Measurements from ENCODE around the gene TAOK1.

TAOK1 gene

DNA sequence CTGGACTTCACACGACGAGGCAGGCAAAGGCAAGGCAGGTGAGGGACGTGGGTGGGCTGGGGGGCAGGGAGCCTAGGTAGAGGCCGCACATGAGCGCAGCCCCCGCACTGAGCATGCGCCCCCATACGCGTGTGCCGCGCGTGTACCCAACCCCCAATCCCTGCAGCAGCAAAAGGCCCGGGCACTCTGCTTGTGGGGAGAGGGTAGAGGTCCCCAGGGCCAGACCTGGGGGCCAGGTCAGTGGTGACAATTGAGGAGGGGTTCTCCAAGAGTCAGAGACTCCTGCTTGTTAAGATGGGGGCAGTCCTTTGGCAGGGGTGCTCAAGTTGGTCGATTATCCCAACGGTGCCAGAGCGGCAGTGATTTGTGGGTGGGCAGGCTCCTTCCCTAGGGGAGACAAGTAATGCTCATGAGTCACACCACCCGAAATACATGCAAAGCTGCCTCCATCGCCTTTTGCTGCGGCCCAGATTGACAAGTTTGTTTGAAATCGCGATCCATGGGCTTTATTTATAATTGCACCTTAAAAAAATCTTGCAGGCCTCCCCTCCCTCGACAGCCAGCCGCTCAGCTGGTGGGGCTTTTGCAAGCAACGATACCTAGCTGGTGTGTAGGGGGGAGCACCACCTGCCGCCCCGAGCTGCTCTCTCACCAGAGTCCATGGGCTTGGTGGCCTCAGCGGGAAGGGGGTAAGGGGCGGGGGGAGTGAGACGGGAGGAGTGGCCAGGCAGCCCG, 200.4 kb downstream of the TAOK1 start:
- TF ChIP-seq, protein P1, sequence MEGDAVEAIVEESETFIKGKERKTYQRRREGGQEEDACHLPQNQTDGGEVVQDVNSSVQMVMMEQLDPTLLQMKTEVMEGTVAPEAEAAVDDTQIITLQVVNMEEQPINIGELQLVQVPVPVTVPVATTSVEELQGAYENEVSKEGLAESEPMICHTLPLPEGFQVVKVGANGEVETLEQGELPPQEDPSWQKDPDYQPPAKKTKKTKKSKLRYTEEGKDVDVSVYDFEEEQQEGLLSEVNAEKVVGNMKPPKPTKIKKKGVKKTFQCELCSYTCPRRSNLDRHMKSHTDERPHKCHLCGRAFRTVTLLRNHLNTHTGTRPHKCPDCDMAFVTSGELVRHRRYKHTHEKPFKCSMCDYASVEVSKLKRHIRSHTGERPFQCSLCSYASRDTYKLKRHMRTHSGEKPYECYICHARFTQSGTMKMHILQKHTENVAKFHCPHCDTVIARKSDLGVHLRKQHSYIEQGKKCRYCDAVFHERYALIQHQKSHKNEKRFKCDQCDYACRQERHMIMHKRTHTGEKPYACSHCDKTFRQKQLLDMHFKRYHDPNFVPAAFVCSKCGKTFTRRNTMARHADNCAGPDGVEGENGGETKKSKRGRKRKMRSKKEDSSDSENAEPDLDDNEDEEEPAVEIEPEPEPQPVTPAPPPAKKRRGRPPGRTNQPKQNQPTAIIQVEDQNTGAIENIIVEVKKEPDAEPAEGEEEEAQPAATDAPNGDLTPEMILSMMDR (IDR thresholded peaks at IDR 0.05; ENCODE audit: insufficient read depth, low read length, missing control alignments), result no peak
- no peak for DNase-seq (ENCODE audit: low read depth, low spot score)
- H3K4me3 ChIP-seq (ENCODE audit: low read depth, low read length), result peak overlapping the region; percentile 59
- ChIA-PET POLR2A (interaction anchor here (1.0 kb wide), 1 partner anchor 21 kb away, joined by 3 read pairs; no protein-coding TSS in a partner anchor), CTCF (interaction anchor here (0.7 to 5.0 kb wide), 13 partner anchors 10 to 498 kb away, joined by 3 to 103 read pairs (median 10); partner anchors contain the start of gene ABHD15)

DNA sequence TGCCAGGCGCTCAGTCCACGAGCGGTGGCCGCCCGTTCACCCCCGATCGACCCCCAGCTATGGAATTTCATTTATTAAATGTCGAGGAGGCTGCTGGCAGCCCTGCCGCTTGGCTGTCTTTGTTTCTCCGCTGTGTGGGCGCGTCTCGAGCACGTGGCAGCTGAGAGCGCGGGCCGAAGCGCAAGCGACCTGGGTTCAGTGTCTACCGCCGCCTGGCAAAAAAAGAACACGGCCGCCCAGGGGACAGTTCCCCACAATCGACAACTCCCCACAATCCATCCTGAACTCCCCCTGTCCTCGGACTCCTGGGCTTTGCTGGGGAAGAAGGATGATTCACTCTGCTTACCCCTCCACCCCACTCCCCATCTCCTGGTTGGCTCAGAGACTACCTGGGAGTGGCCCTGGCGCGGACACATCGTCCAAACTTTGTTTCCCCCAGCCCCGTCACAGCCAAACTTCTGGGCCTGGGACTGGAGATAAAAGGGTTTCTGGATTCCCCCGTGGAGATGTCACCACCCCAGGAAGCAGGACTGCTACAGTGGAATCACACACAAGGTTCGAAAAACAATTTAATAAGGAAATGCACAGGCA, 201.1 kb downstream of the TAOK1 start:
- POLR2A ChIA-PET, result interaction anchor here (0.5 to 1.0 kb wide), 2 partner anchors 22 to 297 kb away, joined by 3 read pairs; no protein-coding TSS in a partner anchor
- TF ChIP-seq, protein P1 (IDR thresholded peaks at IDR 0.05; ENCODE audit: insufficient read depth, low read length, missing control alignments), result no peak
- no peak for DNase-seq (ENCODE audit: low read depth, low spot score)
- CTCF ChIA-PET, result interaction anchor here (0.7 to 5.0 kb wide), 18 partner anchors 9 to 501 kb away, joined by 3 to 103 read pairs (median 10); partner anchors contain the start of gene ABHD15
- H3K4me3 ChIP-seq (ENCODE audit: low read depth, low read length), result peak overlapping the region; percentile 59

DNA sequence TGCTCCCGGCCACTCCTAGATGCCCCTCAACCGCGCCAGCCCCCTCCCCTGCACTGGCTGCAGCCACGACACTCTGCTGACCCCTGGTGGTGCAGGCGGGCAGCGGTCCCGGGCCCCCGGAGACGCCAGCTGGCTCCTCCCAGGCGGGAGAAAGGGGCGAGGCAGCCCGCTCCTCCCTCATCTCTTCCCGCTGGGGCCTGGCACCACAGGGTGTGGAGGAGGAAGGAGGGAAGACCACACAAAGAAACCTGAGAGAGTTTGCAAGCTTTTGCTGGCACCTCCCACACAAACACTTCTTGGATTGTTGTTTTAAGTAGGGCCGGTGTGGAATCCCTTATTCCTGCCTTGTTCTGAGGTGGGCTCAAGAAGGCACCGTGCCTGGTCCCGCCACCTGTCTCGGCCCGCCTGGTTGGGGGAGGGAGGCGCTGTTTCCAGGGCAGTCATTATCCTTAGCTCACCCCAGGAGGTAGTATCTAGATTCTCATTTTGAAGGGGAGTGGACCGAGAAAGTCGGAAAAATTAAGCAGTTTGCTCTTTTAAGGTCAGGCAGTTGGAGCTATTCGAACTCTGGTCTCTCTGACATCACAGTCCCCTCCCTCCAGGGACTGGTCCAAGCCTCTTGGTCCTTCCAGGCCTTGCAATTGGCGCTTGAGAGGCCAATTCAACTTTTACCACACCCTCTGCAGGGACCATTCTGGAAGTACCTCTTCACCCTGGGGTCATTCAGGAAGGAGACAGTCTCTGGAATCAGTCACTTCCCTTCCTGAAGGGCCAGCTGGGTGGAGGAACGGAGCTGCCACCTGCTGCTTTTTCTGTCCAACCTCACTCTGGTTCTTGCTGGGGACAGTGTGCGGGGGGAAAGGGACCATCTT, 201.8 kb downstream of the TAOK1 start:
- no peak for DNase-seq (ENCODE audit: low read depth, low spot score)
- TF ChIP-seq, protein P1 (IDR thresholded peaks at IDR 0.05; ENCODE audit: insufficient read depth, low read length, missing control alignments), result peak; percentile 99
- ChIA-PET POLR2A (interaction anchor here (0.5 to 1.0 kb wide), 2 partner anchors 22 to 297 kb away, joined by 3 read pairs; no protein-coding TSS in a partner anchor), CTCF (interaction anchor here (0.6 to 5.0 kb wide), 22 partner anchors 9 to 501 kb away, joined by 3 to 103 read pairs (median 6); partner anchors contain the start of genes ABHD15 and SSH2)
- peak overlapping the region; percentile 59 for H3K4me3 ChIP-seq (ENCODE audit: low read depth, low read length)

DNA sequence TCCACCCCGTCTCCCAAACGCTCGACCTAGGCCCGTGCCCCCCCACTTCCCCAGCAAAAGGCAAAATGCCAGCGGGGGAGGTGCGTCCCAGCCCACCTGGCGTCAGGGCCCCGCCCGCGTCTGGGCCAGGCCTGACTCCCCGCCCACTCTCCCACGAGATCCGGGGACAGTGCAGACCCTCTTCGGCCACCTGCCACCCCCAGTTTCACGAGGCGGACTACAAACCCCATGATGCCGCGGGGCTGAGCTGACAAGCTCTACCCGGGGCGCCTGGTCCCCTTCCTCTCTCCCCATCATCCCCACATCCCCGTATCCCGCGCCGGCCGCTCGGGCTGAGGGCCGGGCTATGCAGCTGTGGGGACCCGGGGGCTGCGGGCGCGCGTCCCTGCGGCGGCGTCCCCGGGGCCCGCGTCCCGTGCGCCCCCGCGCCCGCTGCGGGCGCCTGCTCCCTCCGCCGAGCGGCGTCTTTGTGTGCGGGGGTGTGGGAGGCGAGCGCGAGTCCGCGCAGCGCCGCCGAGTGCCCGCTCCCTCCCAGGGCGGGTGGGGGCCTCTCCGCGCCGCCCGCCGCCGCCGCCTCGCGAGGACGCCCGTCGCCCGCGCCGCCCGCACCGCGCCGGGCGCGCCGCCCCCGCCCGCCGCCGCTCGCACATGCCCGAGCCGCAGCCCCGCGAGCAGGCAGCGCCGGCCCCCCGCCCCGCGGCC, 202.8 kb downstream of the TAOK1 start, which contains the start of gene ANKRD13B:
ANKRD13B (plus strand) TSS at position 283 of the 702 bp plus-strand sequence. CDS start 490 bp downstream, outside the sequence.
- no peak for DNase-seq (ENCODE audit: low read depth, low spot score)
- TF ChIP-seq, protein P1 (IDR thresholded peaks at IDR 0.05; ENCODE audit: insufficient read depth, low read length, missing control alignments), result no peak
- ChIA-PET POLR2A (no interaction called here), CTCF (interaction anchor here (0.9 to 5.0 kb wide), 22 partner anchors 8 to 500 kb away, joined by 3 to 103 read pairs (median 7); partner anchors contain the start of gene ABHD15)
- peak within 1 kb of the TSS; percentile 63 for H3K4me3 ChIP-seq (ENCODE audit: low read depth, low read length)

DNA sequence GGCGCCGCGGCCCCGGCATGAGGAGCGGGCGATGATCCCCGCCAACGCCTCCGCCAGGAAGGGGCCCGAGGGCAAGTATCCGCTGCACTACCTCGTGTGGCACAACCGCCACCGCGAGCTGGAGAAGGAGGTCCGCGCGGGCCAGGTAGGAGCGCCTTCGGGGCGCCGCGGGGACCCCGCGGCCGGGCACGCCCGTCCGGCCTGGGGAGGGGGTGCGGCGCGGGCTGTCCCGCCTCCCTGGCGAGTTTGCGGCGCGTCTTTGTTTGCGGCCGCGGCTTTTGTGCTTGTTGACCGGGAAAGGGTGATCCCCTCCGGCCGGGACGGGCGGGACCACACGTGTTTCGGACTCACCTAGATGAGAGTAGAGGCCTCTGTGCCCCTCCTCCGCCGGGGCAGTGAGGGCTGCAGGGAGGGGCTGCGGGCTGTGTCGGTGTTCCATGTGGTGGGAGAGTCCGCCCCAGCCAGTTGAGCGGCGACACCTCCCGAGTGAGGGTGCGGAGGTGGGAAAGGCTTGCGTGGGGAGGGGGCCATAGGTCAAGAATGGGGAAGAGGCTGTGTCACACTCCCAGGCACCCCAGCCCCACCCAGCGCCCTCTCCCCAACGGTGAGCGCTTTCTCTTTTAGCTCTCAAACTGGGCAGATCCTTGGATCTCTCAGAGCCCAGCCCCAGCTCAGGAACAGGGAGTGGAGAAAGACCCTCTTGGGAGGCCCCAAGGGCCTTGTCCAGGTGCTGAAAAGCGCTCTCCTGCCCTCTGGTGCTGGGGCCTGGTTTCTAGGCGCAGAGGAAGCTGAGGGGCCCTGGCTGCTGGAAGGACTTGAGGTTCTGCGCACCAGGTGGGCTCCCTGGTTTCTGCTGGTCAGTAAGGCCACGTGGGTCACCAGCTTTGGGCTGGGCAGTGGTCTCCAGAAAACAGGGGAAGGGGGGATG, 203.7 kb downstream of the TAOK1 start:
- H3K4me3 ChIP-seq (ENCODE audit: low read depth, low read length), result peak overlapping the region; percentile 63
- no peak for DNase-seq (ENCODE audit: low read depth, low spot score)
- CTCF ChIA-PET, result interaction anchor here (1.0 to 5.0 kb wide), 9 partner anchors 11 to 499 kb away, joined by 4 to 103 read pairs (median 16); no protein-coding TSS in a partner anchor
- TF ChIP-seq, protein P1 (IDR thresholded peaks at IDR 0.05; ENCODE audit: insufficient read depth, low read length, missing control alignments), result peak; percentile 32
- POLR2A ChIA-PET, result no interaction called here
